H9 (cell line): ENCODE results near the gene TMEM192. TPM values are rescaled to one million over a fixed set of nuclear protein-coding genes. Genes with fewer than 3 reads are reported as not detected.

Experiments used
- DNase-seq: peaks from one replicate; pipeline ENCODE4 v3.0.0-alpha.2; 2017
- H2AFZ ChIP-seq: one replicate; pipeline ENCODE4 v1.6.1; 2013; ENCODE audit warnings: mild to moderate bottlenecking, low read length, control low read depth, moderate library complexity
- H2AK5ac ChIP-seq: 2 replicates; pipeline ENCODE4 v1.6.1; 2013; ENCODE audit warnings: low read length, control low read depth, mixed read lengths; ENCODE audit not compliant: insufficient read length
- H2BK120ac ChIP-seq: one replicate; pipeline ENCODE4 v1.6.1; 2013; ENCODE audit warnings: low read depth, mild to moderate bottlenecking, low read length, control low read depth, inconsistent platforms; ENCODE audit not compliant: poor library complexity, severe bottlenecking
- H2BK12ac ChIP-seq: 2 replicates; pipeline ENCODE4 v1.6.1; 2013; ENCODE audit warnings: low read length, control low read depth, mixed read lengths, low read depth; ENCODE audit not compliant: insufficient read length
- H2BK15ac ChIP-seq: 2 replicates; pipeline ENCODE4 v1.6.1; 2013; ENCODE audit warnings: low read depth, low read length, control low read depth
- H2BK20ac ChIP-seq: one replicate; pipeline ENCODE4 v1.6.1; 2013; ENCODE audit warnings: low read depth, mild to moderate bottlenecking, low read length, control low read depth, inconsistent platforms; ENCODE audit not compliant: poor library complexity, severe bottlenecking
- H2BK5ac ChIP-seq: 2 replicates; pipeline ENCODE4 v1.6.1; 2013; ENCODE audit warnings: low read length, control low read depth, mixed read lengths; ENCODE audit not compliant: insufficient read length
- H3K14ac ChIP-seq: 2 replicates; pipeline ENCODE4 v1.6.1; 2013; ENCODE audit warnings: low read length, control low read depth; ENCODE audit not compliant: insufficient read depth
- H3K18ac ChIP-seq: 2 replicates; pipeline ENCODE4 v1.6.1; 2013; ENCODE audit warnings: low read depth, mild to moderate bottlenecking, mixed read lengths, low read length, control low read depth; ENCODE audit not compliant: insufficient read length
- H3K23ac ChIP-seq: 2 replicates; pipeline ENCODE4 v1.6.1; 2013; ENCODE audit warnings: low read length, control low read depth, mixed read lengths, low read depth; ENCODE audit not compliant: insufficient read length
- H3K23me2 ChIP-seq: 2 replicates; pipeline ENCODE4 v1.6.1; 2013; ENCODE audit warnings: low read depth, mild to moderate bottlenecking, mixed read lengths, low read length, control low read depth; ENCODE audit not compliant: insufficient read length, poor library complexity, severe bottlenecking
- H3K27ac ChIP-seq: 2 replicates; pipeline ENCODE4 v1.5.1; 2013; ENCODE audit warnings: low read length, control low read depth, mixed read lengths, low read depth; ENCODE audit not compliant: insufficient read length
- H3K27me3 ChIP-seq: 2 replicates; pipeline ENCODE4 v1.6.1; 2013; ENCODE audit warnings: low read length, control low read depth, inconsistent platforms; ENCODE audit not compliant: insufficient read depth
- H3K4ac ChIP-seq: 2 replicates; pipeline ENCODE4 v1.6.1; 2013; ENCODE audit warnings: low read depth, mild to moderate bottlenecking, control low read depth, inconsistent platforms, low read length, moderate library complexity
- H3K4me1 ChIP-seq: 2 replicates; pipeline ENCODE4 v1.6.1; 2013; ENCODE audit warnings: low read length, control low read depth, inconsistent platforms; ENCODE audit not compliant: insufficient read depth
- H3K4me2 ChIP-seq: 2 replicates; pipeline ENCODE4 v1.6.1; 2013; ENCODE audit warnings: low read length, control low read depth, mixed read lengths; ENCODE audit not compliant: insufficient read length, insufficient read depth
- H3K56ac ChIP-seq: 2 replicates; pipeline ENCODE4 v1.6.1; 2013; ENCODE audit warnings: low read depth, mild to moderate bottlenecking, mixed read lengths, low read length, control low read depth; ENCODE audit not compliant: insufficient read length
- H3K79me1 ChIP-seq: 2 replicates; pipeline ENCODE4 v1.6.1; 2013; ENCODE audit warnings: low read depth, mild to moderate bottlenecking, moderate library complexity, low read length, control low read depth, inconsistent platforms; ENCODE audit not compliant: insufficient read depth, poor library complexity, severe bottlenecking
- H3K79me2 ChIP-seq: 2 replicates; pipeline ENCODE4 v1.6.1; 2013; ENCODE audit warnings: low read length, control low read depth, inconsistent platforms; ENCODE audit not compliant: insufficient read depth
- H3K9ac ChIP-seq: 2 replicates; pipeline ENCODE4 v1.6.1; 2013; ENCODE audit warnings: low read length, control low read depth, mixed read lengths; ENCODE audit not compliant: insufficient read length; ENCODE audit errors: extremely low read depth
- H3K9me3 ChIP-seq: one replicate; pipeline ENCODE4 v1.6.1; 2013; ENCODE audit warnings: low read depth, low read length, inconsistent platforms; ENCODE audit not compliant: control insufficient read depth
- H3T11ph ChIP-seq: one replicate; pipeline ENCODE4 v1.6.1; 2013; ENCODE audit warnings: mild to moderate bottlenecking, low read length, control low read depth, inconsistent platforms
- H4K20me1 ChIP-seq: one replicate; pipeline ENCODE4 v1.6.1; 2013; ENCODE audit not compliant: control insufficient read depth, insufficient read length, insufficient read depth
- H4K5ac ChIP-seq: 2 replicates; pipeline ENCODE4 v1.6.1; 2013; ENCODE audit warnings: low read depth, mild to moderate bottlenecking, mixed read lengths, low read length, control low read depth; ENCODE audit not compliant: insufficient read length
- H4K8ac ChIP-seq: replicated peaks from 2 replicates; pipeline ENCODE4 v1.6.1; 2013; ENCODE audit warnings: low read length, control low read depth, mixed read lengths, low read depth; ENCODE audit not compliant: insufficient read length
- H4K91ac ChIP-seq: 2 replicates; pipeline ENCODE4 v1.6.1; 2013; ENCODE audit warnings: low read depth, mild to moderate bottlenecking, moderate library complexity, mixed read lengths, low read length, control low read depth; ENCODE audit not compliant: insufficient read length
- H3K27ac Mint-ChIP-seq, 3 experiments: 2 replicates in 2 of 3; 3 replicates in 1 of 3; pipeline ENCODE4 v1.8.0; 2020 to 2021; ENCODE audit warnings: mixed read lengths in 3 of 3, mild to moderate bottlenecking in 1 of 3, moderate library complexity in 1 of 3
- H3K27me3 Mint-ChIP-seq: 2 replicates; pipeline ENCODE4 v1.8.0; 2021; ENCODE audit warnings: low read depth, mild to moderate bottlenecking, moderate library complexity, mixed read lengths
- H3K36me3 Mint-ChIP-seq, 3 experiments: 2 replicates in 2 of 3; 3 replicates in 1 of 3; pipeline ENCODE4 v1.8.0; 2020 to 2021; ENCODE audit warnings: low read depth in 3 of 3, mixed read lengths in 3 of 3; ENCODE audit not compliant: insufficient read depth in 1 of 3
- H3K4me1 Mint-ChIP-seq, 2 experiments: 2 replicates each; pipeline ENCODE4 v1.8.0; 2020; ENCODE audit warnings: mixed read lengths in 2 of 2
- H3K4me3 Mint-ChIP-seq, 2 experiments: 2 replicates in 1 of 2; 3 replicates in 1 of 2; pipeline ENCODE4 v1.8.0; 2020 to 2021; ENCODE audit warnings: mild to moderate bottlenecking in 2 of 2, mixed read lengths in 2 of 2, moderate library complexity in 1 of 2
- H3K9me3 Mint-ChIP-seq, 2 experiments: 2 replicates in 1 of 2; 3 replicates in 1 of 2; pipeline ENCODE4 v1.8.0; 2020; ENCODE audit warnings: mild to moderate bottlenecking in 2 of 2, mixed read lengths in 2 of 2, moderate library complexity in 1 of 2
- WGBS: extraction: QIAGEN DNeasy Blood & Tissue Kit; methylation state at CpG from one replicate; pipeline ENCODE4 v1.1.7; 2013; ENCODE audit warnings: missing lambda C conversion rate, low lambda C conversion rate, mixed read lengths; ENCODE audit not compliant: insufficient read length; ENCODE audit errors: extremely low coverage; 5-methylcytosine and 5-hydroxymethylcytosine counted together
- total RNA-seq: library from RNA; stranded (reverse); gene quantifications from 2 replicates; pipeline ENCODE4 v1.2.1, GENCODE V29; 2021
- TF ChIP-seq, protein P1 (sequence below): fragments of 200-600 bp; sonication (generic); conservative IDR thresholded peaks from 3 replicates; pipeline ENCODE4 v1.8.0; 2021; ENCODE audit warnings: antibody characterized with exemption, mild to moderate bottlenecking

The TMEM192 gene
- total RNA-seq, 1 experiment from 2014 or later = 8.3 TPM

DNA sequence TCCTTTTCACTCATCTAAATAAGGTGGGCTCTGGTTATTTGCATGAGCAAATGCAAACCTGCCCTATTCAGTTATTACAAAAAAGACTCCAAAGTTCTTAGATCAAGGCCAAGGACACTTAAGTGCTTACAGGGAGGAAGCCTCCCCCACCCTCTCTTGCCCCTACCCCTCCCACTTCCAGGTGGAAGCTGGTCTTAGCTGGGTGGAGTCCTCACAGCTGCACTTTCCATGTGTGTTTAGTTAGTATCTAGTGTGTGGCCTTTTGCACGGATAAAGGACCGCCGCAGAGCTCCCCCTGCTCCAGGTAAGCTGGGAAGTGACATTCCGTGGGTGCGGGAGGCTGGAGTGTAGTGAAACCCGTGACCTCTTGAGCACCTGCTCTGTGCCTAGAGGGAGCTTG is 59.0 kb downstream of the TMEM192 start, which contains the start of gene TRIM75:
Gene TRIM75 (plus strand): TSS at position 222 of the 400 bp plus-strand sequence. CDS start 5,282 bp downstream, outside the sequence.
- Histone ChIP-seq H2AFZ (no peak within 1 kb of the TSS), H3K79me1 (no peaks in the 10 kb centered on the region), H3K79me2 (no peaks in the 10 kb centered on the region), H2BK20ac (no peak within 1 kb of the TSS), H3K27ac (no peak within 1 kb of the TSS), H4K5ac (no peak within 1 kb of the TSS), H3K18ac (no peak within 1 kb of the TSS), H4K91ac (no peak within 1 kb of the TSS), H3K56ac (no peak within 1 kb of the TSS), H4K20me1 (no peaks in the 10 kb centered on the region), H4K8ac (no peak within 1 kb of the TSS), H2AK5ac (no peak within 1 kb of the TSS), H2BK15ac (no peak within 1 kb of the TSS; the same call in 1 of the 2 replicates), H2BK12ac (no peak within 1 kb of the TSS), H3K14ac (no peak within 1 kb of the TSS), H3T11ph (no peak within 1 kb of the TSS), H3K4me2 (no peak within 1 kb of the TSS), H2BK120ac (no peak within 1 kb of the TSS), H3K4ac (no peak within 1 kb of the TSS), H3K9me3 (no peaks in the 10 kb centered on the region), H3K9ac (no peak within 1 kb of the TSS), H3K23me2 (no peaks in the 10 kb centered on the region), H3K23ac (no peak within 1 kb of the TSS), H2BK5ac (no peak within 1 kb of the TSS), H3K27me3 (no peaks in the 10 kb centered on the region), H3K4me1 (no peaks in the 10 kb centered on the region)
- no CpG with 5 or more reads among the region's 6 CpGs for WGBS
- H3K9me3 Mint-ChIP-seq = no peaks in the 10 kb centered on the region
- no peaks in the 10 kb centered on the region for H3K36me3 Mint-ChIP-seq
- H3K27me3 Mint-ChIP-seq = no peaks in the 10 kb centered on the region
- no peak within 1 kb of the TSS for H3K4me3 Mint-ChIP-seq
- peak within 1 kb of the TSS; percentile 45 to 70 (median 59); a peak in 3 of 7 replicates for H3K27ac Mint-ChIP-seq
- TF ChIP-seq, protein P1, sequence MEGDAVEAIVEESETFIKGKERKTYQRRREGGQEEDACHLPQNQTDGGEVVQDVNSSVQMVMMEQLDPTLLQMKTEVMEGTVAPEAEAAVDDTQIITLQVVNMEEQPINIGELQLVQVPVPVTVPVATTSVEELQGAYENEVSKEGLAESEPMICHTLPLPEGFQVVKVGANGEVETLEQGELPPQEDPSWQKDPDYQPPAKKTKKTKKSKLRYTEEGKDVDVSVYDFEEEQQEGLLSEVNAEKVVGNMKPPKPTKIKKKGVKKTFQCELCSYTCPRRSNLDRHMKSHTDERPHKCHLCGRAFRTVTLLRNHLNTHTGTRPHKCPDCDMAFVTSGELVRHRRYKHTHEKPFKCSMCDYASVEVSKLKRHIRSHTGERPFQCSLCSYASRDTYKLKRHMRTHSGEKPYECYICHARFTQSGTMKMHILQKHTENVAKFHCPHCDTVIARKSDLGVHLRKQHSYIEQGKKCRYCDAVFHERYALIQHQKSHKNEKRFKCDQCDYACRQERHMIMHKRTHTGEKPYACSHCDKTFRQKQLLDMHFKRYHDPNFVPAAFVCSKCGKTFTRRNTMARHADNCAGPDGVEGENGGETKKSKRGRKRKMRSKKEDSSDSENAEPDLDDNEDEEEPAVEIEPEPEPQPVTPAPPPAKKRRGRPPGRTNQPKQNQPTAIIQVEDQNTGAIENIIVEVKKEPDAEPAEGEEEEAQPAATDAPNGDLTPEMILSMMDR = no peak
- no peak for DNase-seq
- peaks cover 7% of the 10 kb centered on the region in 2 experiments for H3K4me1 Mint-ChIP-seq
